ENCODE data around the gene ADA.

ADA gene

DNA sequence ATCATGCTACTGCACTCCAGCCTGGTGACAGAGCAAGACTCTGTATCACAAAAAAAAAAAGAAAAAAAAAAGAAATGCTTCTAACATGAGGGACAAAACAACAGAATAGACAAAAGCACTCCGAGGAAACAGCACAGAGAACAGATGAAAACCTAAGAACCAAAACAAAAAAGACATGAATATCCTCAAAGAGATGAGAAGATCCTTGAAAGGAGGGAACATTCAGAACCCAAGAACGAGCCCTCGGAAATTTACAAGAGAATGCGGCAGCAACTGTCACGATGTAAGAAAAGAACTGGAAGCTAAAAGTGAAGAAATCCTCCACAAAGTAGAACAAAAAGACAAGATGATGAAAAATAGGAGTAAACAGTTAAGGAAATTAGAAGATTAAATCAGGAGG, 21.2 kb downstream of the ADA start:
- no peak for DNase-seq (ENCODE audit: low read depth)
- no peak overlapping the region for H3K4me3 ChIP-seq (replicated peaks; ENCODE audit: low read depth, low read length)
- TF ChIP-seq, protein P1, sequence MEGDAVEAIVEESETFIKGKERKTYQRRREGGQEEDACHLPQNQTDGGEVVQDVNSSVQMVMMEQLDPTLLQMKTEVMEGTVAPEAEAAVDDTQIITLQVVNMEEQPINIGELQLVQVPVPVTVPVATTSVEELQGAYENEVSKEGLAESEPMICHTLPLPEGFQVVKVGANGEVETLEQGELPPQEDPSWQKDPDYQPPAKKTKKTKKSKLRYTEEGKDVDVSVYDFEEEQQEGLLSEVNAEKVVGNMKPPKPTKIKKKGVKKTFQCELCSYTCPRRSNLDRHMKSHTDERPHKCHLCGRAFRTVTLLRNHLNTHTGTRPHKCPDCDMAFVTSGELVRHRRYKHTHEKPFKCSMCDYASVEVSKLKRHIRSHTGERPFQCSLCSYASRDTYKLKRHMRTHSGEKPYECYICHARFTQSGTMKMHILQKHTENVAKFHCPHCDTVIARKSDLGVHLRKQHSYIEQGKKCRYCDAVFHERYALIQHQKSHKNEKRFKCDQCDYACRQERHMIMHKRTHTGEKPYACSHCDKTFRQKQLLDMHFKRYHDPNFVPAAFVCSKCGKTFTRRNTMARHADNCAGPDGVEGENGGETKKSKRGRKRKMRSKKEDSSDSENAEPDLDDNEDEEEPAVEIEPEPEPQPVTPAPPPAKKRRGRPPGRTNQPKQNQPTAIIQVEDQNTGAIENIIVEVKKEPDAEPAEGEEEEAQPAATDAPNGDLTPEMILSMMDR (IDR thresholded peaks at IDR 0.05; ENCODE audit: low read length, missing control alignments) = no peak

DNA sequence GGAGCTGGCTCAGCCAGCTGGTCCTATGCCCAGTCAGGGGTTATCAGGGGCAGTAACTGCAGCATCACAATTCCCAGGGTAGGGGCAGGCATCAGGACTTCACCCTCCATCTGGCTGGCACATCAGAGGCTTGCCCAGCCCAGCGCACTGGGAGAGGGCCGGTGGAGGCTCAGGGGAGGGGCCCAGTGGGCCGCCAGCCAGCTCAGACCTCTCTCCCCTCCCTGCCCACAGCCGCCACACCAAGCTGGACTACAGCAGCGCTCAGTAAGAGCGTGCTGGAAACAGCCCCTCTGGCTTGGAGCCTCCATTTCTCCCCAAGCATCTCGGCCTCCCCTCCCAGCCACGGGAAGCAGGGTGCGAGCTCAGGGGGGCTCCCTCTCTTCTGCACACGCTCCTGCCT, 22.0 kb downstream of the ADA start:
- TF ChIP-seq, protein P1 (IDR thresholded peaks at IDR 0.05; ENCODE audit: low read length, missing control alignments) = no peak
- H3K4me3 ChIP-seq (replicated peaks; ENCODE audit: low read depth, low read length) = no peak overlapping the region
- no peak for DNase-seq (ENCODE audit: low read depth)

DNA sequence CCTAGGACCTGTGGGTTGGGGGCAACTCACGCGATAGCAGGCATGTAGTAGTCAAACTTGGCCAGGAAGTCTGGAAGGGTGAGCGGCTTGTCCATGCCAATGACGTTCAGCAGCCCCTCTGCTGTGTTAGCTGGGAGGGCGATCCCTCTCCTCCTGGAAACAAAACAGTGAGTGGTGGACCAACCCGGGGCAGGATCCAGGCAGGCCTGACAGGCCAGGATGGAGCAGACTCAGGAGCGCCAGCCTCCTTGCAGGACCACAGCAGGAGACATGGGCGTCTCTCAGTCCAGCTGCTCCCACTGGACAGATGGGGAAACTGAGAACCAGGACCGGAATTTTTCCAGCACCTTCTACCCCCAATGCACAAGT, 22.5 kb downstream of the ADA start:
- TF ChIP-seq, protein P1 (IDR thresholded peaks at IDR 0.05; ENCODE audit: low read length, missing control alignments) = no peak
- no peak for DNase-seq (ENCODE audit: low read depth)
- H3K4me3 ChIP-seq (replicated peaks; ENCODE audit: low read depth, low read length) = no peak overlapping the region

DNA sequence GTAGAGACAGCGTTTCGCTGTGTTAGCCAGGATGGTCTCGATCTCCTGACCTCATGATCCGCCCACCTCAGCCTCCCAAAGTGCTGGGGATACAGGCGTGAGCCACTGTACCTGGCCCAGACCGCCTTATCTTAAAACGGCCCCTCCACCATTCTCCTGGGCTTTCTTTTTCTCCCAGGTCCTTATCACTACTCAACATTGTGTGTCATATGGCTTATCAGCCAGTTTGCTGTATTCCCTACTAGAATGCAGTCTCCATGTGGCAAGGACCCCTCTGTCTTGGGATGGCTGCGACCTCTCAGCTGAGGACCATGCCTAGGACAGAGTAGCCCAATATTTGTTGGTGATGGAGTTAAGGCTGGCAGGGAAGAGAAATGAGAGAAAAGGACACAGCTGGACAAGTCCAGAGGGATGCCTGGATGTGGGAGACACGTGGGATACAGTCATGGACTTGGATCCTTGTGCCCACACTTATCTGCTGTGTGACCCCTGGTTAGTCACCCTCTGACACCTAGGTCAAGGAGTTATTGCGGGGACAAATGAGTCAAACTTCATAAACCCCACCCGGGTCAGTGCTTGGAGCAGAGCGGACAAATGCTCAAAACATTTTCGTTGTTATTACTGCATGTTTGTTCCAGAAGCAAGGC, 24.0 kb downstream of the ADA start:
- no peak overlapping the region for H3K4me3 ChIP-seq (replicated peaks; ENCODE audit: low read depth, low read length)
- TF ChIP-seq, protein P1 (IDR thresholded peaks at IDR 0.05; ENCODE audit: low read length, missing control alignments) = no peak
- no peak for DNase-seq (ENCODE audit: low read depth)

DNA sequence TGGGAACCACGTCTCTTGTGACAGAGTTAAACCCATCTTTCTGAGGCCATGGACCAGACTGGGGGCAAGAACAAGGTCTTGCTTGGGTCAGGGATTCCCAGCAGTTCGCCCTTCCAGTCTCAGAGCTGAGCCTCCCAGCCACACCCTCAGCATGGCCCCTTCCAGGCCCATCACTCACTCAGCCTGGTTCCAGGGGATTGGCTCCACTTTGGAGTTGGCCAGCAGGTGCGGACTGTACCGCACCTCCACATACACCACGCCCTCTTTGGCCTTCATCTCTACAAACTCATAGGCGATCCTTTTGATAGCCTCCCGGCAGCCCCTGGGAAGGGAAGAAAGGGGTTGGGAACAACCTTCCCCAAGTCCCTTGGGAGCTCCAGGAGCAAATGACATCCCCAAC, 25.2 kb downstream of the ADA start:
- TF ChIP-seq, protein P1 (IDR thresholded peaks at IDR 0.05; ENCODE audit: low read length, missing control alignments) = no peak
- no peak overlapping the region for H3K4me3 ChIP-seq (replicated peaks; ENCODE audit: low read depth, low read length)
- no peak for DNase-seq (ENCODE audit: low read depth)

DNA sequence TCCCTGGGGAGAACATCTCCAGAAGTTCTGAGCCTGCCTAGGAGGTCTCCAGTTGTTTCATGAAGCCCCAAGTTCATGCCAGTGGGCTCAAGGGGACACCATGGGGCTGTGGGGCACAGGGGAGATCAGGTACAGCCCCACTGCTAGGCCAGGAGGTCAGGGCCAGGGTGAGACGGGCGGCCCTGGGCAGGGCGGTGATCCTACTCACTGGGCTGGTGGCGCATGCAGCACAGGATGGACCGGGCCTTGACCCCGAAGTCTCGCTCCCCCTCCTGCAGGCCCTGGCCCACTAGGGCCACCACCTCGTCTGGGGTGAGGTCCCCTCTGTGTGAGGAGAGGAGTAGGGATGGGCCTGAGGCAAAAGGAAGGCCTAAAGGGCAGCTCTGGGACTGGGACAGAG, 26.1 kb downstream of the ADA start:
- TF ChIP-seq, protein P1 (IDR thresholded peaks at IDR 0.05; ENCODE audit: low read length, missing control alignments) = no peak

DNA sequence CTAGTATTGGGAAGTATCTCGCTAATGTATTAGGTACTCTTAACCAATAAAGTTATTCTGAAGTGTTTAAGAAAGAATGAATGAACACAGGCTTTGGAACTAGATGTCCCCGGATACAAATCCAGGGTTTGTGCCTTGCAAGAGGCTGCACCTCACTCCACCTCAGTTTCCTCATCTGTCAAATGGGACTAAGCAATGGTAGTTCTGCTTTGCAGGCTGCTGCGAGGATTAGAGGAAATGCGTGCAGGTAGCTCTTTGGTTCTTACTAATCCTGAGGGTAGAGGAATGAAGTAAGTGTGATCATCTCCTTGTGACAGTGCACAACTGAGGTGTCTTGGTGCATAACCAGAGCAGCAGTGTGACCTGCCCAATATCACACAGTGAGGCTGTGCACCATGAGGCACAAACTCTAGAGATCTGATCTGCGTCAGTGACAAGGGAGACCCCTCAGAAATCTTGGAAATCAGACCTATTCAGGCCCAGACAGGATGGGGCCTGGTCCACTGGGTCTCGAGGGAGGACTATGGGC, 26.7 kb downstream of the ADA start:
- TF ChIP-seq, protein P1 (IDR thresholded peaks at IDR 0.05; ENCODE audit: low read length, missing control alignments) = no peak
- no peak overlapping the region for H3K4me3 ChIP-seq (replicated peaks; ENCODE audit: low read depth, low read length)
- DNase-seq (ENCODE audit: low read depth) = no peak

More for the DNA sequence above, 26.1 kb downstream of the ADA start:
- no peak overlapping the region for H3K4me3 ChIP-seq (replicated peaks; ENCODE audit: low read depth, low read length)
- no peak for DNase-seq (ENCODE audit: low read depth)
